ENCODE measurements around the gene OCEL1.

OCEL1 gene

GRCh38 chr19:17254636-17255035, 28.6 kb downstream of the OCEL1 start:
- no peak for DNase-seq
- Histone ChIP-seq H3K4me3 (ENCODE audit: low read depth, low read length) (no peak overlapping the region), H3K9me3 (ENCODE audit: severe bottlenecking) (peaks cover 15% of the 10 kb centered on the region), H3K27me3 (ENCODE audit: insufficient read depth, low read depth, severe bottlenecking) (no peaks in the 10 kb centered on the region), H3K27ac (no peak overlapping the region), H3K36me3 (no peaks in the 10 kb centered on the region)
- no peak for TF ChIP-seq CTCF (IDR thresholded peaks at IDR 0.05; ENCODE audit: low read depth, low read length)

GRCh38 chr19:17255150-17255621, 29.2 kb downstream of the OCEL1 start:
- Histone ChIP-seq H3K4me3 (ENCODE audit: low read depth, low read length) (no peak overlapping the region), H3K27me3 (ENCODE audit: insufficient read depth, low read depth, severe bottlenecking) (no peaks in the 10 kb centered on the region), H3K9me3 (ENCODE audit: severe bottlenecking) (peaks cover 21% of the 10 kb centered on the region), H3K27ac (no peak overlapping the region), H3K36me3 (no peaks in the 10 kb centered on the region)
- no peak for DNase-seq
- no peak for TF ChIP-seq CTCF (IDR thresholded peaks at IDR 0.05; ENCODE audit: low read depth, low read length)

- no peaks in the 10 kb centered on the region for H3K27me3 ChIP-seq (ENCODE audit: insufficient read depth, low read depth, severe bottlenecking)
- H3K9me3 ChIP-seq (ENCODE audit: severe bottlenecking): peaks cover 25% of the 10 kb centered on the region
- H3K27ac ChIP-seq: no peak overlapping the region
- DNase-seq: no peak
- no peaks in the 10 kb centered on the region for H3K36me3 ChIP-seq
- TF ChIP-seq CTCF (IDR thresholded peaks at IDR 0.05; ENCODE audit: low read depth, low read length): no peak
- H3K4me3 ChIP-seq (ENCODE audit: low read depth, low read length): no peak overlapping the region
These were observed 30.1 kb downstream of the OCEL1 start for GRCh38 chr19:17256130-17256529.

GRCh38 chr19:17259118-17259780, 33.2 kb downstream of the OCEL1 start:
- Histone ChIP-seq H3K27me3 (ENCODE audit: insufficient read depth, low read depth, severe bottlenecking) (no peaks in the 10 kb centered on the region), H3K27ac (no peak overlapping the region), H3K9me3 (ENCODE audit: severe bottlenecking) (peaks cover 25% of the 10 kb centered on the region), H3K4me3 (ENCODE audit: low read depth, low read length) (no peak overlapping the region), H3K36me3 (no peaks in the 10 kb centered on the region)
- TF ChIP-seq CTCF (IDR thresholded peaks at IDR 0.05; ENCODE audit: low read depth, low read length): no peak
- no peak for DNase-seq

- H3K36me3 ChIP-seq: no peaks in the 10 kb centered on the region
- H3K27ac ChIP-seq: no peak overlapping the region
- H3K9me3 ChIP-seq (ENCODE audit: severe bottlenecking): peaks cover 25% of the 10 kb centered on the region
- no peak overlapping the region for H3K4me3 ChIP-seq (ENCODE audit: low read depth, low read length)
- TF ChIP-seq CTCF (IDR thresholded peaks at IDR 0.05; ENCODE audit: low read depth, low read length): no peak
- no peak for DNase-seq
- no peaks in the 10 kb centered on the region for H3K27me3 ChIP-seq (ENCODE audit: insufficient read depth, low read depth, severe bottlenecking)
These were observed 33.9 kb downstream of the OCEL1 start for GRCh38 chr19:17259934-17260333.

GRCh38 chr19:17260842-17261325, 34.9 kb downstream of the OCEL1 start:
- H3K27ac ChIP-seq: peak overlapping the region; percentile 87

More at GRCh38 chr19:17260842-17261325, 34.9 kb downstream of the OCEL1 start:
- peak; percentile 97 for TF ChIP-seq CTCF (IDR thresholded peaks at IDR 0.05; ENCODE audit: low read depth, low read length)
- Histone ChIP-seq H3K4me3 (ENCODE audit: low read depth, low read length) (no peak overlapping the region), H3K27me3 (ENCODE audit: insufficient read depth, low read depth, severe bottlenecking) (no peaks in the 10 kb centered on the region), H3K36me3 (no peaks in the 10 kb centered on the region), H3K9me3 (ENCODE audit: severe bottlenecking) (peaks cover 25% of the 10 kb centered on the region)
- DNase-seq: peak; percentile 95
